GM23248 (cell line): Measurements from ENCODE around the gene PCCA.

Experiments used
- EZH2 ChIP-seq: fragments of 200-600 bp; sonication (generic); IDR thresholded peaks from 2 replicates; pipeline ENCODE4 v1.6.1; 2018; ENCODE audit warnings: antibody characterized with exemption, mild to moderate bottlenecking; ENCODE audit not compliant: insufficient read depth, poor library complexity, severe bottlenecking
- EZH2phosphoT487 ChIP-seq: fragments of 200-600 bp; sonication (generic); IDR thresholded peaks from 2 replicates; pipeline ENCODE4 v1.6.1; 2018; ENCODE audit warnings: antibody characterized with exemption, moderate library complexity, mild to moderate bottlenecking, low read depth; ENCODE audit not compliant: insufficient read depth

DNA sequence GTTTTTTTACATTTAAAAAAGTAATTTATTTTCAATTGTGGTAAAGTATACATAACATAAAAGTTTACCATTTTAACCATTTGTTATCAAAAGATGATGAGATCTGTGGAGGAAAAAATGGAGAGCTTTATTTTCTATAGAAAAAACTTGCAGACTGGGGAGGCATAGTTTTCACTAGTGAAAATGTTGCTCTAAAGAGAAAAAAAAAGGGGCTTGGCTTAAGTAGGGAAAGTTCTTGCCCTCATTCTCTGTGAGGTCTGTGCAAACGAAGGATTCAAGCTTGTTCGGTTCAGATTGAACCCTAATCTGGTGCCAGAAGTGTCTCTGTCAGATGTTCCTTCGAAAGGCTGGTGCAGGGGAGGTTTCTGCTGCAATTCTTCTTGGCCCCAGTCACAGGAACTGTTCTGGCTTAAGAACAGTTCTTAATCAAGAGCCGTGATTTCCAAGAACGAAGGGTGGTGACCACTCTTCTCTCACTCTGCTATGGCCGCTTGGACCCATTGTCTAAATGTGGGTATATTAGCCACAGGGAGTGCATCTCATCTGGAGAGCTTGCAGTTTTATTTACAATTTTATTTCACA lies 42.1 kb downstream of the PCCA start:
- TF ChIP-seq EZH2phosphoT487: no peak
- no peak for TF ChIP-seq EZH2
